NB4 (cell line): Measurements from ENCODE around the gene SMTNL1.

Experiments used
- DNase-seq: peaks from one replicate; pipeline ENCODE4 v3.0.0; 2010; ENCODE audit warnings: low read depth
- H3K4me3 ChIP-seq: one replicate; pipeline ENCODE4 v1.5.1; 2011; ENCODE audit warnings: mild to moderate bottlenecking, low read depth, low read length, moderate library complexity
- MYC ChIP-seq: IDR thresholded peaks from 2 replicates; pipeline ENCODE4 v1.6.1; 2011; ENCODE audit warnings: low read depth, low read length
- POLR2A ChIP-seq: IDR thresholded peaks from 2 replicates; pipeline ENCODE4 v1.6.1; 2011; ENCODE audit warnings: mild to moderate bottlenecking; ENCODE audit not compliant: insufficient read length; ENCODE audit errors: extremely low read depth
- TF ChIP-seq, protein P1 (sequence below): IDR thresholded peaks from 2 replicates; pipeline ENCODE4 v1.6.1; 2011; ENCODE audit warnings: low read depth, low read length
- TF ChIP-seq, protein P2 (sequence below): IDR thresholded peaks from one replicate; pipeline ENCODE4 v1.5.1; 2012; ENCODE audit warnings: low read depth, low read length

SMTNL1 gene

DNA sequence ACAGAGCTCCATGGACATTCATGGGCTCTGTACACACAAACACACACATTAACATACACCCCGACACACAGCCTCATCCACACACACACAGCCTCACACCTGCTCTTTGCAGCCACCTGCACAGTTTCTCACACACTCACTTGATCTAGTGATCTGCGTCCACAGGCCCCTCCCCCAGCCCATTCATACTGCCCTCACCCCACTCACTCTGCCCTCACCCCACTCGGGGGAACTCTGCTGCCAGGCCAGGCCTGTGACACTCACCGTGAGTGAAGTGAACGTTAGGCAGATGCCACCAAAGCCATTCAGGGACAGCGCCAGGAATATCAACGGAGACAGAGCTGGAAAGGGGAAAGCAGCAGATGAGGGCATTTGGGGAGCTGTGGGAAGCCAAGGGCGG is 36.9 kb upstream of the SMTNL1 start:
- no peak for DNase-seq
- TF ChIP-seq, protein P1, sequence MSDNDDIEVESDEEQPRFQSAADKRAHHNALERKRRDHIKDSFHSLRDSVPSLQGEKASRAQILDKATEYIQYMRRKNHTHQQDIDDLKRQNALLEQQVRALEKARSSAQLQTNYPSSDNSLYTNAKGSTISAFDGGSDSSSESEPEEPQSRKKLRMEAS = no peak
- no peak for TF ChIP-seq MYC
- TF ChIP-seq, protein P2, sequence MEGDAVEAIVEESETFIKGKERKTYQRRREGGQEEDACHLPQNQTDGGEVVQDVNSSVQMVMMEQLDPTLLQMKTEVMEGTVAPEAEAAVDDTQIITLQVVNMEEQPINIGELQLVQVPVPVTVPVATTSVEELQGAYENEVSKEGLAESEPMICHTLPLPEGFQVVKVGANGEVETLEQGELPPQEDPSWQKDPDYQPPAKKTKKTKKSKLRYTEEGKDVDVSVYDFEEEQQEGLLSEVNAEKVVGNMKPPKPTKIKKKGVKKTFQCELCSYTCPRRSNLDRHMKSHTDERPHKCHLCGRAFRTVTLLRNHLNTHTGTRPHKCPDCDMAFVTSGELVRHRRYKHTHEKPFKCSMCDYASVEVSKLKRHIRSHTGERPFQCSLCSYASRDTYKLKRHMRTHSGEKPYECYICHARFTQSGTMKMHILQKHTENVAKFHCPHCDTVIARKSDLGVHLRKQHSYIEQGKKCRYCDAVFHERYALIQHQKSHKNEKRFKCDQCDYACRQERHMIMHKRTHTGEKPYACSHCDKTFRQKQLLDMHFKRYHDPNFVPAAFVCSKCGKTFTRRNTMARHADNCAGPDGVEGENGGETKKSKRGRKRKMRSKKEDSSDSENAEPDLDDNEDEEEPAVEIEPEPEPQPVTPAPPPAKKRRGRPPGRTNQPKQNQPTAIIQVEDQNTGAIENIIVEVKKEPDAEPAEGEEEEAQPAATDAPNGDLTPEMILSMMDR = no peak
- no peak for TF ChIP-seq POLR2A
- no peak overlapping the region for H3K4me3 ChIP-seq

DNA sequence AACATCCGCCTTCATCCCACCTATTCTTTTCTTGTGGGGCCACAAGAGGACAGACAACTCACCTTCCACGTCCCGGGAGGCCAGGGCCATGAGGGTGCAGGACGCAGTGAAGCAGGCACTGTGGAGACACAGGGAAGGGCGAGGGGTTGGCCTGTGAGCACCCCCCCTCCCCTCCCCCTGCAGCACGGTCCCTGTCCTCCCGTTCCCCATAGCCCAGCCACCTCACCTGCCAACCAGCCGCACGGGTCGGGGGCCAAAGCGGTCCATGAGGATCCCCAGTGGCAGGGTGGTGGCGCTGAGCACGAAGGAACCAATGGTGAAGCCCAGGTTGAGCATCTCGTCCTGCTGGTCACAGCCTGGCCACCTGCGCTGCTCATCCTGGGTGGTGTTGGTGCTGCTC is 36.5 kb upstream of the SMTNL1 start:
- no peak for DNase-seq
- H3K4me3 ChIP-seq = no peak overlapping the region
- TF ChIP-seq MYC = no peak
- TF ChIP-seq, protein P2 = no peak
- TF ChIP-seq, protein P1 = no peak
- no peak for TF ChIP-seq POLR2A

DNA sequence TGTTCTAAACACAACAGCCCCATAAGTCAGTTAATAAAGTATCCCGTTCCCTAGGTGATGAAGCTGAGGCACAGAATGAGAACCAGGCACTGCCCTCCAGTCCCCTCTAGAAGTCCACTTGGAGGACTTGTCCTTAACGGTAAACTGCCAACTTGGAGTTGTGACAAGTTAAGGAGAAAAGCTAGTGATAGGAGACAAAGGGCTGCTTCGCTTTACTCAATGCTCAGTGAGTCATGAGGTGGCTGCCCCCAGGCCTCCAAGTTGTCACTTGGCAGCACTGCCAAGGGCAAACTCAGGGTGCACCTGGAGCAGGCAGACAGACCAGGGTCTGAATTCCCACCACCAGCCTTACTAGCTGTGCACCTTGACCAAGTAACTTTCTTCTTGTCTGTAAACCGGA is 35.4 kb upstream of the SMTNL1 start:
- no peak for DNase-seq
- no peak for TF ChIP-seq MYC
- no peak for TF ChIP-seq POLR2A
- TF ChIP-seq, protein P2 = no peak
- TF ChIP-seq, protein P1 = no peak
- no peak overlapping the region for H3K4me3 ChIP-seq

DNA sequence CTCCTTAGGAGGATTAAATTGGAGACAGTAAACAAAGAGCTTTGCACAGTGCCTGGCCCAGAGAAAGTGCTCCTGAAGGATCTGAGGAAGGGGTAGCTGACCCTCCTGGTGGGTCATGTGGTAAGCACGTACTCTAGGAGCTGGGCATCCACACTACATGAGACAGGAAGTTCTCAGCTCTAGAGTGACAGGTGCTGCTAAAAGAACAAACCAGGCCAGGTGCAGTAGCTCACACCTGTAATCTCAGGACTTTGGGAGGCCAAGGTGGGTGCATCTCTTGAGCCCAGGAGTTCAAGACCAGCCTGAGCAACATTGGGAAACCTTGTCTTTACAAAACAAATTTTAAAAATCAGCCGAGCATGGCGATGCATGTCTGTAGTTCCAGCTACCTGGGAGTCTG is 35.0 kb upstream of the SMTNL1 start:
- TF ChIP-seq MYC = no peak
- TF ChIP-seq, protein P1 = no peak
- TF ChIP-seq POLR2A = no peak
- TF ChIP-seq, protein P2 = no peak
- H3K4me3 ChIP-seq = no peak overlapping the region
- no peak for DNase-seq

DNA sequence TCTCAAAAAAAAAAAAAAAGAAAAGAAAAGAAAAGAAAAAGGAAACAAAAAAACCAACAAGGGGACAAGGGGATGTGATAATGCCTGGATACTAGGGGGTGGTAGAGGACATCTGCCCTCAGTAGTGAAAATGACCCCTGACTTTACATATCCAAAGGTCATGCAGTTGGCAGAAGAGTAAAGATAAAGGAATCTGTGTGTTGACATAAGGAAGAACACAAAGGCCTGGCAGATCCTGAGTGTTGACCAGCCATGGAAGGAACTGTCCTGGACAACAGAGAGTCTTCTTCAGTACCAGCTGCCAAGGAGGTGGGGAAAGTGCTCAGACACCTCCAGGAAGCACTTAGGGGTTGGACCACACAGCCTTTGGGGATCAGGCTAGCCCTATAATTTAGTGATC is 34.5 kb upstream of the SMTNL1 start:
- H3K4me3 ChIP-seq = no peak overlapping the region
- no peak for DNase-seq
- TF ChIP-seq POLR2A (no peak), MYC (no peak)
- TF ChIP-seq, protein P2 = no peak
- TF ChIP-seq, protein P1 = no peak

DNA sequence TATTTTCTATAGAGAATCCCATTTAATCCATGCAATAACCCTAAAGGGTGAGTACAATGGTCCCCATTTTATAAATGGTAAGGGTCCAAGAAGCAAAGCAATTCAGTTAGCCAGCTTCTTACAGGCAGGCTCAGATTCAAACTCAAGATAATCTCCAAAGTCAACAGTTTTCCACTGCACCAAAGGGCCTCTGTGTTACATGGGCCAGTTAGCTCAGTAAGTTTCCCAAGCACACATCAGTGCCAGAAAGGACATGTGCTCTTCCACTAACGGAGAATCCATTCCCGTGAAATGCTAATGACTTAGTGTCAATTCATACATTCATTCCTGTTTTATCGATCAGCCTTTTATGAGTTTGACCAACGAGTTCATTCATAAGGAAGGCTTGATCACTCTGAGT is 32.9 kb upstream of the SMTNL1 start:
- TF ChIP-seq, protein P2 = no peak
- TF ChIP-seq, protein P1 = no peak
- no peak for TF ChIP-seq MYC
- no peak for TF ChIP-seq POLR2A
- no peak overlapping the region for H3K4me3 ChIP-seq
- DNase-seq = no peak
